GM23338 (cell line): ENCODE measurements around the gene ARHGAP28. TPM values are rescaled to one million over a fixed set of nuclear protein-coding genes. Genes with fewer than 3 reads are reported as not detected.

ENCODE experiments used
- ATAC-seq: fragments of 200-7000 bp; cut with Tn5 transposase; 3 replicates; pipeline ENCODE4 v1.9.1; 2020
- DNase-seq: peaks from one replicate; pipeline ENCODE4 v3.0.0-alpha.2; 2015; ENCODE audit warnings: low spot score
- H2AFZ ChIP-seq: fragments of 200-600 bp; sonication (generic); 2 replicates; pipeline ENCODE4 v1.8.0; 2016; ENCODE audit warnings: antibody characterized with exemption, mild to moderate bottlenecking, moderate library complexity
- H3F3A ChIP-seq: fragments of 200-600 bp; sonication (generic); replicated peaks from 2 replicates; pipeline ENCODE4 v1.8.0; 2017; ENCODE audit warnings: antibody characterized with exemption, mixed run types, low read depth
- H3K27ac ChIP-seq: fragments of 200-600 bp; sonication (generic); 2 replicates; pipeline ENCODE4 v1.6.1; 2016; ENCODE audit warnings: low read depth
- H3K27me3 ChIP-seq: fragments of 200-600 bp; sonication (generic); 2 replicates; pipeline ENCODE4 v1.8.0; 2016; ENCODE audit warnings: mild to moderate bottlenecking, mixed run types, moderate library complexity; ENCODE audit not compliant: insufficient read depth
- H3K36me3 ChIP-seq: fragments of 200-600 bp; sonication (generic); 2 replicates; pipeline ENCODE4 v1.8.0; 2016; ENCODE audit warnings: mild to moderate bottlenecking; ENCODE audit not compliant: insufficient read depth
- H3K4me1 ChIP-seq: fragments of 200-600 bp; sonication (generic); 2 replicates; pipeline ENCODE4 v1.8.0; 2016; ENCODE audit warnings: mild to moderate bottlenecking, moderate library complexity; ENCODE audit not compliant: insufficient read depth
- H3K4me2 ChIP-seq: fragments of 200-600 bp; sonication (generic); 2 replicates; pipeline ENCODE4 v1.7.1; 2017; ENCODE audit warnings: mixed run types
- H3K4me3 ChIP-seq: fragments of 200-600 bp; sonication (generic); 2 replicates; pipeline ENCODE4 v1.6.1; 2016; ENCODE audit warnings: mixed run types
- H3K79me2 ChIP-seq: fragments of 200-600 bp; sonication (generic); replicated peaks from 2 replicates; pipeline ENCODE4 v1.8.0; 2017; ENCODE audit warnings: mild to moderate bottlenecking; ENCODE audit not compliant: insufficient read depth
- H3K9me2 ChIP-seq: fragments of 200-600 bp; sonication (generic); 2 replicates; pipeline ENCODE4 v1.8.0; 2017; ENCODE audit not compliant: insufficient read depth
- H4K20me1 ChIP-seq: fragments of 200-600 bp; sonication (generic); replicated peaks from 2 replicates; pipeline ENCODE4 v1.8.0; 2017; ENCODE audit warnings: mild to moderate bottlenecking; ENCODE audit not compliant: insufficient read depth
- H3K27ac Mint-ChIP-seq: 2 replicates; pipeline ENCODE4 v1.8.0; 2020; ENCODE audit warnings: inconsistent platforms, mild to moderate bottlenecking, moderate library complexity, mixed read lengths
- H3K27me3 Mint-ChIP-seq: 3 replicates; pipeline ENCODE4 v1.8.0; 2022; ENCODE audit warnings: low read depth, mild to moderate bottlenecking, moderate library complexity, mixed read lengths, inconsistent platforms; ENCODE audit not compliant: insufficient read depth, poor library complexity
- H3K36me3 Mint-ChIP-seq: 3 replicates; pipeline ENCODE4 v1.8.0; 2021; ENCODE audit warnings: low read depth, mild to moderate bottlenecking, inconsistent platforms, moderate library complexity, mixed read lengths
- H3K4me1 Mint-ChIP-seq: 3 replicates; pipeline ENCODE4 v1.8.0; 2020; ENCODE audit warnings: mild to moderate bottlenecking, inconsistent platforms, mixed read lengths
- H3K4me3 Mint-ChIP-seq: 3 replicates; pipeline ENCODE4 v1.8.0; 2021; ENCODE audit warnings: moderate library complexity, mild to moderate bottlenecking, inconsistent platforms, mixed read lengths
- H3K9me3 Mint-ChIP-seq: 3 replicates; pipeline ENCODE4 v1.8.0; 2020; ENCODE audit warnings: moderate library complexity, mild to moderate bottlenecking, inconsistent platforms, mixed read lengths
- CREB1 ChIP-seq: fragments of 250-450 bp; sonication (Bioruptor Pico); IDR thresholded peaks from 2 replicates; pipeline ENCODE4 v1.5.0; 2020; ENCODE audit warnings: low read depth, mild to moderate bottlenecking, moderate library complexity
- CTCF ChIP-seq, 2 experiments: fragments of 200-600 bp in 1 of 2; sonication (generic) in 1 of 2; conservative IDR thresholded peaks; 2 replicates each; pipeline versions ENCODE4 v1.5.1 to v1.6.1; 2016 to 2017; ENCODE audit warnings: antibody characterized with exemption in 2 of 2, low read depth in 2 of 2, mild to moderate bottlenecking in 2 of 2, moderate library complexity in 1 of 2
- EZH2 ChIP-seq: fragments of 200-600 bp; sonication (generic); IDR thresholded peaks from one replicate; pipeline ENCODE4 v1.8.0; 2017; ENCODE audit warnings: antibody characterized with exemption, mild to moderate bottlenecking, low read depth; ENCODE audit not compliant: unreplicated experiment
- EZH2phosphoT487 ChIP-seq: fragments of 200-600 bp; sonication (generic); IDR thresholded peaks from one replicate; pipeline ENCODE4 v1.8.1; 2018; ENCODE audit warnings: antibody characterized with exemption; ENCODE audit not compliant: unreplicated experiment
- JUNB ChIP-seq: IDR thresholded peaks from one replicate; pipeline ENCODE4 v1.6.1; 2016; ENCODE audit warnings: antibody characterized with exemption; ENCODE audit not compliant: unreplicated experiment
- NANOG ChIP-seq: IDR thresholded peaks from 2 replicates; pipeline ENCODE4 v1.6.1; 2016; ENCODE audit warnings: antibody characterized with exemption, borderline replicate concordance
- REST ChIP-seq: IDR thresholded peaks from one replicate; pipeline ENCODE4 v1.6.1; 2018; ENCODE audit warnings: antibody characterized with exemption; ENCODE audit not compliant: unreplicated experiment
- STAT1 ChIP-seq: IDR thresholded peaks from one replicate; pipeline ENCODE4 v1.6.1; 2016; ENCODE audit warnings: antibody characterized with exemption; ENCODE audit not compliant: unreplicated experiment
- ZNF462 ChIP-seq: fragments of 250-450 bp; sonication (Bioruptor Pico); IDR thresholded peaks from 2 replicates; pipeline ENCODE4 v1.5.0; 2020; ENCODE audit warnings: mild to moderate bottlenecking, moderate library complexity
- polyA plus RNA-seq: library from polyadenylated mRNA; unstranded; fragments of >200 nt; fragmentation: Nextera tagmentation; extraction: Ambion mirVana; gene quantifications from 2 replicates; pipeline ENCODE4 v1.2.1, GENCODE V29; 2016
- total RNA-seq: library from RNA; depleted of rRNA; stranded (reverse); fragments of >200 nt; shearing (Covaris generic); gene quantifications from 2 replicates; pipeline ENCODE4 v1.2.3, GENCODE V29; 2014

Gene ARHGAP28
- total and polyA plus RNA-seq, 2 experiments from 2014 or later, result 2.8 to 9.6 TPM

GRCh38 chr18:6939972-6940371, 210.5 kb downstream of the ARHGAP28 start:
- no peak overlapping the region for H2AFZ ChIP-seq
- Mint-ChIP-seq H3K27me3 (peaks cover 3% of the 10 kb centered on the region), H3K4me1 (no peaks in the 10 kb centered on the region), H3K36me3 (peaks cover 17% of the 10 kb centered on the region), H3K9me3 (no peaks in the 10 kb centered on the region), H3K27ac (no peak overlapping the region), H3K4me3 (no peak overlapping the region)
- ATAC-seq, result no peak
- no peak for TF ChIP-seq EZH2phosphoT487
- TF ChIP-seq STAT1, result no peak
- TF ChIP-seq NANOG, result no peak
- TF ChIP-seq CREB1, result no peak
- TF ChIP-seq ZNF462 (CRISPR knock-in tag), result no peak
- TF ChIP-seq JUNB, result no peak
- TF ChIP-seq EZH2, result no peak
- no peak for TF ChIP-seq REST
- no peak for TF ChIP-seq CTCF (conservative IDR thresholded peaks at IDR 0.05; ENCODE audit: low read depth in 2 of 2)
- H3K79me2 ChIP-seq, result no peaks in the 10 kb centered on the region
- no peak overlapping the region for H3K4me2 ChIP-seq
- H3K36me3 ChIP-seq, result peaks cover 5% of the 10 kb centered on the region; the same call in 1 of the 2 replicates
- no peak overlapping the region for H3K4me3 ChIP-seq
- no peak for DNase-seq
- no peak overlapping the region for H3K27ac ChIP-seq
- no peaks in the 10 kb centered on the region for H3K4me1 ChIP-seq
- no peaks in the 10 kb centered on the region for H3K27me3 ChIP-seq
- H4K20me1 ChIP-seq, result no peaks in the 10 kb centered on the region
- H3K9me2 ChIP-seq, result no peaks in the 10 kb centered on the region
- H3F3A ChIP-seq, result no peaks in the 10 kb centered on the region
